Measurements from ENCODE around the gene KIAA1328.
"Not testable (repeated sequence)": the region's sequence is repeated elsewhere in the genome, so short reads cannot be mapped to it uniquely, and the experiment has no call there.

KIAA1328 gene

GRCh38 chr18:36901277-36901701 is 72.4 kb downstream of the KIAA1328 start:
- no peak overlapping the region for H3K4me3 ChIP-seq (ENCODE audit: low read depth, low read length)
- DNase-seq, result no peak
- H3K36me3 ChIP-seq, result no peaks in the 10 kb centered on the region
- no peaks in the 10 kb centered on the region for H3K9me3 ChIP-seq
- no peaks in the 10 kb centered on the region for H3K4me1 ChIP-seq
- TF ChIP-seq CTCF (IDR thresholded peaks at IDR 0.05; ENCODE audit: low read depth, low read length), result no peak
- H3K27me3 ChIP-seq, result no peaks in the 10 kb centered on the region

- no peak for DNase-seq
- no peaks in the 10 kb centered on the region for H3K36me3 ChIP-seq
- H3K9me3 ChIP-seq, result no peaks in the 10 kb centered on the region
- H3K27me3 ChIP-seq, result no peaks in the 10 kb centered on the region
- no peak overlapping the region for H3K4me3 ChIP-seq (ENCODE audit: low read depth, low read length)
- TF ChIP-seq CTCF (IDR thresholded peaks at IDR 0.05; ENCODE audit: low read depth, low read length), result no peak
- no peaks in the 10 kb centered on the region for H3K4me1 ChIP-seq
These were observed 74.4 kb downstream of the KIAA1328 start for GRCh38 chr18:36903215-36903928.

GRCh38 chr18:36905571-36905970 is 76.6 kb downstream of the KIAA1328 start:
- no peaks in the 10 kb centered on the region for H3K36me3 ChIP-seq
- no peak overlapping the region for H3K4me3 ChIP-seq (ENCODE audit: low read depth, low read length)
- H3K9me3 ChIP-seq, result no peaks in the 10 kb centered on the region
- no peak for TF ChIP-seq CTCF (IDR thresholded peaks at IDR 0.05; ENCODE audit: low read depth, low read length)
- no peak for DNase-seq
- H3K27me3 ChIP-seq, result no peaks in the 10 kb centered on the region
- H3K4me1 ChIP-seq, result no peaks in the 10 kb centered on the region

GRCh38 chr18:36909282-36909681 is 80.4 kb downstream of the KIAA1328 start:
- not testable (repeated sequence) for H3K9me3 ChIP-seq; H3K4me1 ChIP-seq; H3K36me3 ChIP-seq; DNase-seq; H3K4me3 ChIP-seq (ENCODE audit: low read depth, low read length); H3K27me3 ChIP-seq

- no peaks in the 10 kb centered on the region for H3K4me1 ChIP-seq
- no peak for TF ChIP-seq CTCF (IDR thresholded peaks at IDR 0.05; ENCODE audit: low read depth, low read length)
- no peak overlapping the region for H3K4me3 ChIP-seq (ENCODE audit: low read depth, low read length)
- DNase-seq, result no peak
- no peaks in the 10 kb centered on the region for H3K27me3 ChIP-seq
- no peaks in the 10 kb centered on the region for H3K36me3 ChIP-seq
- no peaks in the 10 kb centered on the region for H3K9me3 ChIP-seq
These were observed 84.0 kb downstream of the KIAA1328 start for GRCh38 chr18:36912887-36913286.

- Histone ChIP-seq H3K4me1 (no peaks in the 10 kb centered on the region), H3K9me3 (no peaks in the 10 kb centered on the region), H3K27me3 (no peaks in the 10 kb centered on the region), H3K36me3 (no peaks in the 10 kb centered on the region), H3K4me3 (ENCODE audit: low read depth, low read length) (no peak overlapping the region)
- no peak for DNase-seq
- TF ChIP-seq CTCF (IDR thresholded peaks at IDR 0.05; ENCODE audit: low read depth, low read length), result no peak
These were observed 89.0 kb downstream of the KIAA1328 start for GRCh38 chr18:36917907-36918306.

Measured in BE2C (cell line).